Measurements from ENCODE around the gene BSG. TPM values are rescaled to one million over a fixed set of nuclear protein-coding genes. Genes with fewer than 3 reads are reported as not detected.
A peak's percentile ranks its signal among the peaks of the same experiment; 100 is the strongest.

BSG gene
- total and polyA plus RNA-seq, 9 of the 15 experiments (the other 6 are each of a cell fraction or from before 2014, with no cell fraction given), result 4.6 to 495 (median 187) TPM

GRCh38 chr19:591099-591958, 18.9 kb downstream of the BSG start (continued):
- TF ChIP-seq FOXO4 (CRISPR knock-in tag; IDR thresholded peaks at IDR 0.05) (no peak), TFAP4 (CRISPR knock-in tag; IDR thresholded peaks at IDR 0.05; ENCODE audit: borderline replicate concordance) (peak; percentile 57), CBX2 (IDR thresholded peaks at IDR 0.05; ENCODE audit: insufficient read depth, low read length, poor library complexity, severe bottlenecking) (no peak), ZNF785 (CRISPR knock-in tag; IDR thresholded peaks at IDR 0.05) (no peak), MNT (conservative IDR thresholded peaks at IDR 0.05) (peak in 1 of 2 experiments; percentile 77; a peak in 2 of 4 replicates), LCOR (CRISPR knock-in tag; IDR thresholded peaks at IDR 0.05) (peak; percentile 67), ZC3H8 (IDR thresholded peaks at IDR 0.05) (no peak), GATA2 (CRISPR knock-in tag; IDR thresholded peaks at IDR 0.05) (no peak), ZNF445 (CRISPR knock-in tag; IDR thresholded peaks at IDR 0.05; ENCODE audit: low read depth) (no peak), REST (IDR thresholded peaks at IDR 0.05; ENCODE audit: borderline replicate concordance) (peak; percentile 99), REST (CRISPR knock-in tag; IDR thresholded peaks at IDR 0.05; ENCODE audit: low read depth) (peak; percentile 99)
